HL-60 (cell line): ENCODE measurements around the gene OR52B6.
"Not testable (repeated sequence)": the region's sequence is repeated elsewhere in the genome, so short reads cannot be mapped to it uniquely, and the experiment has no call there.

Experiments
- DNase-seq, 2 experiments: peaks; one replicate each; pipeline ENCODE4 v3.0.0-alpha.2; 2010 to 2020; ENCODE audit warnings: low read depth in 1 of 2, low spot score in 1 of 2
- H3K27ac ChIP-seq: fragments of 250-450 bp; sonication (Bioruptor Pico); replicated peaks from 2 replicates; pipeline ENCODE4 v1.5.1; 2020; ENCODE audit warnings: mild to moderate bottlenecking, moderate library complexity
- H3K27me3 ChIP-seq: fragments of 250-450 bp; sonication (Bioruptor Pico); 2 replicates; pipeline ENCODE4 v1.5.1; 2021; ENCODE audit warnings: mild to moderate bottlenecking, moderate library complexity; ENCODE audit not compliant: insufficient read depth, poor library complexity, severe bottlenecking
- H3K4me3 ChIP-seq: replicated peaks from 2 replicates; pipeline ENCODE4 v1.5.1; 2011; ENCODE audit warnings: mild to moderate bottlenecking, control low read depth, low read length; ENCODE audit not compliant: insufficient read depth
- GABPA ChIP-seq: IDR thresholded peaks from 2 replicates; pipeline ENCODE4 v1.6.1; 2012; ENCODE audit warnings: low read depth
- POLR2AphosphoS5 ChIP-seq: IDR thresholded peaks from 2 replicates; pipeline ENCODE4 v1.6.1; 2012; ENCODE audit warnings: low read depth
- SPI1 ChIP-seq: IDR thresholded peaks from 2 replicates; pipeline ENCODE4 v1.6.1; 2012; ENCODE audit warnings: low read depth, mild to moderate bottlenecking, borderline replicate concordance
- TF ChIP-seq, protein P1 (sequence below): IDR thresholded peaks from one replicate; pipeline ENCODE4 v1.5.1; 2011; ENCODE audit warnings: low read length, control low read depth, inconsistent platforms; ENCODE audit not compliant: insufficient read depth
- TF ChIP-seq, protein P2 (sequence below): IDR thresholded peaks from 2 replicates; pipeline ENCODE4 v1.6.1; 2012; ENCODE audit warnings: low read depth; ENCODE audit not compliant: insufficient replicate concordance

OR52B6 gene

DNA sequence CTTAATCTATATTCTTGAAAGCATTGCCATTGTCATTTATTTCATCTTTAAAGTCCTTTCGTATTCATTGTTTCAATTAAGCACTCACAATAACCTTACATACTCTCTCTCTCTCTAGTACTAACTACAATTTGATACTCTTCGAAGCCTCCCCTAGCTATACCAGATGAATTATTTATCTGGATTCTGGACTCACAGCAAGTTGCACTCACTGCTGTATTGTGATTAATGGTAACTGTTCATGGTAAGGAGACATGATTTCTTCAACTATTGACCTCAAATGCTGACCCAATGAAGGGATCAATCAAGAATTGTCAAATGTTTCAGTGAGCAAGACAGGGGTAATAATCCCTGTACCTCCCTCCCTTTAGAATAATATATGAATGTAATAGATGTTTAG is 6.0 kb upstream of the OR52B6 start:
- H3K27me3 ChIP-seq: no peaks in the 10 kb centered on the region
- TF ChIP-seq GABPA: no peak
- H3K27ac ChIP-seq: no peak overlapping the region
- DNase-seq: no peak
- H3K4me3 ChIP-seq: no peak overlapping the region

DNA sequence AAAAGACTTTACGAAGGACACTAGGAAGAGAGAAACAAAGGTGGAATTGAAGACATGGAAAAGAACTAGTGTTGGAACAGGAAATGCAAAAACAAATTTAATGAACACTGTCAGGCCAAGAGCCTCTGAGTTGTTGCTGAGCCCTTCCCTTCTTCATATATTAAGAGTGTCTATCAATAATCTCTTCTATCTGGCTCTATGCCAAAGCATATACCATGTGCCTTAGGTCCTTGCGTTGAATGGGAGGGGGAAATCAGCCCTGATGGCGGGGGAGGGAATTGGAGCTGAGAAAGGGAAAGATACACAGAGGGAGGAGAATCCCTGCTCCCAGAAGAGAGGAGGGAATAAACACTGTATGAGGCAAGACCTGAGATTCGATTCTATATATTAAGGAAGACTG is 5.5 kb upstream of the OR52B6 start:
- H3K4me3 ChIP-seq: no peak overlapping the region
- no peaks in the 10 kb centered on the region for H3K27me3 ChIP-seq
- H3K27ac ChIP-seq: no peak overlapping the region
- TF ChIP-seq, protein P1, sequence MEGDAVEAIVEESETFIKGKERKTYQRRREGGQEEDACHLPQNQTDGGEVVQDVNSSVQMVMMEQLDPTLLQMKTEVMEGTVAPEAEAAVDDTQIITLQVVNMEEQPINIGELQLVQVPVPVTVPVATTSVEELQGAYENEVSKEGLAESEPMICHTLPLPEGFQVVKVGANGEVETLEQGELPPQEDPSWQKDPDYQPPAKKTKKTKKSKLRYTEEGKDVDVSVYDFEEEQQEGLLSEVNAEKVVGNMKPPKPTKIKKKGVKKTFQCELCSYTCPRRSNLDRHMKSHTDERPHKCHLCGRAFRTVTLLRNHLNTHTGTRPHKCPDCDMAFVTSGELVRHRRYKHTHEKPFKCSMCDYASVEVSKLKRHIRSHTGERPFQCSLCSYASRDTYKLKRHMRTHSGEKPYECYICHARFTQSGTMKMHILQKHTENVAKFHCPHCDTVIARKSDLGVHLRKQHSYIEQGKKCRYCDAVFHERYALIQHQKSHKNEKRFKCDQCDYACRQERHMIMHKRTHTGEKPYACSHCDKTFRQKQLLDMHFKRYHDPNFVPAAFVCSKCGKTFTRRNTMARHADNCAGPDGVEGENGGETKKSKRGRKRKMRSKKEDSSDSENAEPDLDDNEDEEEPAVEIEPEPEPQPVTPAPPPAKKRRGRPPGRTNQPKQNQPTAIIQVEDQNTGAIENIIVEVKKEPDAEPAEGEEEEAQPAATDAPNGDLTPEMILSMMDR: no peak
- DNase-seq: no peak

DNA sequence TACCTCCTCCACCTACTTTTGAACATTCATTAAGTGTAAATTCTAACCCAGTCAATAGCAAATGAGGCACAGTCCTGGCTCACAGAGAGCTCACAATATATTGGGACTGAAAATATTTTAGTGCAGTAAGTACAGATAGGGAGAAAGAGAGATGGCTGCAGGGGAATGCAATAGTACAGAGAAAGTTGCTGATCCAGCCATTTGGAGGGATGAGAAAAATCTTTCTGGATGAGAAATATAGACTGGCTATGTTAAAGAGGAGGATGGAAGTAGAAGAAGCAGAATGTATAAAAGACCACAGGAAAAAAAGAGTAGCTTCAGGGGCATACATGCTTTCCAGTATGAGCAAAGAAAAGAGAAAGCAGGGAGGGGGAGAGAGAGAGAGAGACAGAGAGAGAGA is 3.6 kb upstream of the OR52B6 start:
- TF ChIP-seq, protein P1: no peak
- no peak for TF ChIP-seq POLR2AphosphoS5
- TF ChIP-seq, protein P2, sequence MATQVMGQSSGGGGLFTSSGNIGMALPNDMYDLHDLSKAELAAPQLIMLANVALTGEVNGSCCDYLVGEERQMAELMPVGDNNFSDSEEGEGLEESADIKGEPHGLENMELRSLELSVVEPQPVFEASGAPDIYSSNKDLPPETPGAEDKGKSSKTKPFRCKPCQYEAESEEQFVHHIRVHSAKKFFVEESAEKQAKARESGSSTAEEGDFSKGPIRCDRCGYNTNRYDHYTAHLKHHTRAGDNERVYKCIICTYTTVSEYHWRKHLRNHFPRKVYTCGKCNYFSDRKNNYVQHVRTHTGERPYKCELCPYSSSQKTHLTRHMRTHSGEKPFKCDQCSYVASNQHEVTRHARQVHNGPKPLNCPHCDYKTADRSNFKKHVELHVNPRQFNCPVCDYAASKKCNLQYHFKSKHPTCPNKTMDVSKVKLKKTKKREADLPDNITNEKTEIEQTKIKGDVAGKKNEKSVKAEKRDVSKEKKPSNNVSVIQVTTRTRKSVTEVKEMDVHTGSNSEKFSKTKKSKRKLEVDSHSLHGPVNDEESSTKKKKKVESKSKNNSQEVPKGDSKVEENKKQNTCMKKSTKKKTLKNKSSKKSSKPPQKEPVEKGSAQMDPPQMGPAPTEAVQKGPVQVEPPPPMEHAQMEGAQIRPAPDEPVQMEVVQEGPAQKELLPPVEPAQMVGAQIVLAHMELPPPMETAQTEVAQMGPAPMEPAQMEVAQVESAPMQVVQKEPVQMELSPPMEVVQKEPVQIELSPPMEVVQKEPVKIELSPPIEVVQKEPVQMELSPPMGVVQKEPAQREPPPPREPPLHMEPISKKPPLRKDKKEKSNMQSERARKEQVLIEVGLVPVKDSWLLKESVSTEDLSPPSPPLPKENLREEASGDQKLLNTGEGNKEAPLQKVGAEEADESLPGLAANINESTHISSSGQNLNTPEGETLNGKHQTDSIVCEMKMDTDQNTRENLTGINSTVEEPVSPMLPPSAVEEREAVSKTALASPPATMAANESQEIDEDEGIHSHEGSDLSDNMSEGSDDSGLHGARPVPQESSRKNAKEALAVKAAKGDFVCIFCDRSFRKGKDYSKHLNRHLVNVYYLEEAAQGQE: no peak
- TF ChIP-seq SPI1: no peak
- TF ChIP-seq GABPA: no peak
- H3K27me3 ChIP-seq: no peaks in the 10 kb centered on the region
- DNase-seq: no peak

DNA sequence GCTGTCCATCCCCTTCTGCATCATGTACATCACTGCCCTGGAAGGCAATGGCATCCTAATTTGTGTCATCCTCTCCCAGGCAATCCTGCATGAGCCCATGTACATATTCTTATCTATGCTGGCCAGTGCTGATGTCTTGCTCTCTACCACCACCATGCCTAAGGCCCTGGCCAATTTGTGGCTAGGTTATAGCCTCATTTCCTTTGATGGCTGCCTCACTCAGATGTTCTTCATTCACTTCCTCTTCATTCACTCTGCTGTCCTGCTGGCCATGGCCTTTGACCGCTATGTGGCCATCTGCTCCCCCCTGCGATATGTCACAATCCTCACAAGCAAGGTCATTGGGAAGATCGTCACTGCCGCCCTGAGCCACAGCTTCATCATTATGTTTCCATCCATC is 337 bp downstream of the OR52B6 start:
- TF ChIP-seq, protein P2: no peak
- TF ChIP-seq, protein P1: no peak
- no peak for TF ChIP-seq POLR2AphosphoS5
- no peak for TF ChIP-seq SPI1
- no peak for TF ChIP-seq GABPA
- no peak for DNase-seq
- Histone ChIP-seq H3K27ac (no peak overlapping the region), H3K4me3 (no peak overlapping the region), H3K27me3 (no peaks in the 10 kb centered on the region)

More for the DNA sequence above, 3.6 kb upstream of the OR52B6 start:
- no peak overlapping the region for H3K4me3 ChIP-seq
- H3K27ac ChIP-seq: no peak overlapping the region

GRCh38 chr11:5584458-5584857 is 3.8 kb downstream of the OR52B6 start:
- DNase-seq, H3K4me3 ChIP-seq, H3K27me3 ChIP-seq, H3K27ac ChIP-seq: not testable (repeated sequence)

GRCh38 chr11:5589906-5590305 is 9.2 kb downstream of the OR52B6 start:
- not testable (repeated sequence) for H3K4me3 ChIP-seq, DNase-seq, H3K27me3 ChIP-seq, H3K27ac ChIP-seq
